T-helper 1 cell treated with Interleukin-12 subunit alpha and Interleukin-12 subunit beta and Interleukin-4 antibody, amounts not matched to agents 30 μg/mL and 1 μg/mL, for 36 hours (primary cell): ENCODE results near the gene TMEM8B.

ENCODE experiments used
- H3K27ac Mint-ChIP-seq: one replicate; pipeline ENCODE4 v1.8.0; 2021; ENCODE audit warnings: mild to moderate bottlenecking, mixed read lengths
- H3K27me3 Mint-ChIP-seq: one replicate; pipeline ENCODE4 v1.8.0; 2021; ENCODE audit warnings: low read depth, mixed read lengths
- H3K36me3 Mint-ChIP-seq: one replicate; pipeline ENCODE4 v1.8.0; 2021; ENCODE audit warnings: low read depth, mixed read lengths
- H3K4me1 Mint-ChIP-seq: one replicate; pipeline ENCODE4 v1.8.0; 2021; ENCODE audit warnings: low read depth, mixed read lengths
- H3K4me3 Mint-ChIP-seq: one replicate; pipeline ENCODE4 v1.8.0; 2021; ENCODE audit warnings: mild to moderate bottlenecking, moderate library complexity, mixed read lengths
- H3K9me3 Mint-ChIP-seq: one replicate; pipeline ENCODE4 v1.8.0; 2021; ENCODE audit warnings: mixed read lengths

TMEM8B gene

DNA sequence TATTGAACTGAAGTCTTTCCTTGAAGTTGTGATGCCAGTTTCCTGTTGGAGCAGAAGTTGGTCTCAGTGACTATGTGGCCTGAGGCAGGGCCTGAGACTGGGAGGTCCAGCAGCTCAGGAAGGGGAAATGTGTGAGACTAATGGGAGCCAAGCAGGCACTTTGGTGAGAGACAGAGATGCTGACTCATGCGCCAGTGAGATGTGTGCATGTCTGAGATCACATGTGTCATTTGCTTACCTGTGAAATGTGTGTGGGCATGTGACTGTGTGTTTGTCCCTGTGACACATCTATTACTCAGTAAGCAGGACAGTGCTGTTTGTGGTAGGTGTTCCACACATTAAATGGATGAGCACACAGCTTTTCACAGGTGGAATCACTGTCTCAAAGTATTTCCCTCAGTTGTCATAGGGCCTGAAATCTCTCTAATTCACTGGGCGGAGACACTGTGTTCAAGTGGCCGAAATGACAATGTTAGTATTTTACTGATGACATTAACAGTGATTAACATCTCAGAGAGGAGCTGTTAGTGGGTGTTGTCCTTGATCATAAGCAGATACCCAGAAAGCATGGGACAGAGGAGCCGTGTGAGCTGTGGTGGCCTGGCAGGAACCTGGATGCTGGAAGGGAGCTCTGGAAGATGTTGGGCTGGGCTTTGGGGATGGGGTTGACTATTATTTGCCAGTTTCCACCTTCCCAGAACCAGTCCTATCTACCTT lies 30.2 kb upstream of the TMEM8B start:
- no peaks in the 10 kb centered on the region for H3K9me3 Mint-ChIP-seq
- no peak overlapping the region for H3K4me3 Mint-ChIP-seq
- no peaks in the 10 kb centered on the region for H3K27me3 Mint-ChIP-seq
- H3K27ac Mint-ChIP-seq, result peak overlapping the region; percentile 23
- peaks cover 17% of the 10 kb centered on the region for H3K4me1 Mint-ChIP-seq
- H3K36me3 Mint-ChIP-seq, result peaks cover 13% of the 10 kb centered on the region

DNA sequence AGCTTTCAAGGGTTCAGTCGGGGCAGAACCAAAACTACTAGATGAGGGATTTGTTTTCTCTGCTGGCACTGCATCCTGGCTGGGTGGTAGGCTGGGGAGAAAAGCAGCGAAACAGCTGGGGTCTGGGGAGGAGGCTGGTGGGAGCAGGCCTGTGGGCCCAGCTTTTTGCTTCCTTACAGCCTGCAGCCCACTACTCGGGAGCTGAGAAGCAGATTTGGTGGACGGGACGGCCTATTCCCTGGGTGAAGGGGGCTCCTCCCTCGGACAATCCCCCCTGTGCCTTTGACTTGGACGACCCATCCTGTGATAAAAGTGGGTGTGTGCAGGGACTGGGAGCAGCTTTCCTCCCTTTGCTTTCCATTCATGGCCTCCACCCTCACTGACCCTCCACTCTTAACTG lies 28.5 kb upstream of the TMEM8B start:
- Mint-ChIP-seq H3K4me1 (peaks cover 10% of the 10 kb centered on the region), H3K9me3 (no peaks in the 10 kb centered on the region), H3K27ac (no peak overlapping the region), H3K27me3 (no peaks in the 10 kb centered on the region), H3K4me3 (no peak overlapping the region), H3K36me3 (peaks cover 13% of the 10 kb centered on the region)

DNA sequence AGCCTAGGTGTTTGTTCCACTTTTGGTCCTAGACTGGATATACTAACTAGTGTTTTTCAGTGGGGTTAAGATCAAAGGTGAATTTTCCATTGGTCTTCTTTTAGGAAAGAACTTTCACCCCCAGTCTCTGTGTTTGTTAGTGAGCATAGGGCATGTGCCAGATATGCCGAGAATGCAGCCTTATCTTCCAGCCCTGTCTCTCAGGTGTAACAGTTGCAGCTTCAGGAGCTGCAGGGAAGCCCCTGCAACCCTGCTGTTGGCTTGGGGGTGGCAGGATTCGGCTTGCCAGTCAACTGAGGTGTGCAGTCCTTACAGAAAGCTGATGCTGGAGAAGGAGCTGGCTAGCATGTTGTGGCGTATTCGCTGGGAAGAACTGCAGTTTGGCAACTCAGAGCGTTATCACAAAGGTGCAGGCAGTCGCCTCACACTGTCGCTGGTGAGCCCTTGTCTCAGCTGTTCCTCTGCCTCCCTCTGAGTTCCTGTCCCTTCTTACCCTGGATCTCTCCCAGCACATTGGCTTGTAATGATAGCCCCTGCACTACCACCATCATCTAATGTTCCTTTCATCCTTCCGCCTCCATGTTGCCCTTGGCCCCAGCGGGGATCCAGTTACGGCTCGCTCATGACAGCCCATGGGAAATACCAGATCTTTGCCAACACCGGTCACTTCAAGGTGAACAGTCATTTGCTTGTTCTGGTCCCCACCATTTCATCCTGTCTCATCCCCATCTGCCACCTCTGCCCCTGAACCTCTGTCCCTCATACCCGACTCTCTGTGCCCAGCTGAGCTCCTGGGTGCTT lies 27.5 kb upstream of the TMEM8B start:
- H3K27me3 Mint-ChIP-seq, result no peaks in the 10 kb centered on the region
- no peaks in the 10 kb centered on the region for H3K9me3 Mint-ChIP-seq
- H3K36me3 Mint-ChIP-seq, result peaks cover 17% of the 10 kb centered on the region
- H3K4me1 Mint-ChIP-seq, result peaks cover 7% of the 10 kb centered on the region
- H3K4me3 Mint-ChIP-seq, result no peak overlapping the region
- no peak overlapping the region for H3K27ac Mint-ChIP-seq

DNA sequence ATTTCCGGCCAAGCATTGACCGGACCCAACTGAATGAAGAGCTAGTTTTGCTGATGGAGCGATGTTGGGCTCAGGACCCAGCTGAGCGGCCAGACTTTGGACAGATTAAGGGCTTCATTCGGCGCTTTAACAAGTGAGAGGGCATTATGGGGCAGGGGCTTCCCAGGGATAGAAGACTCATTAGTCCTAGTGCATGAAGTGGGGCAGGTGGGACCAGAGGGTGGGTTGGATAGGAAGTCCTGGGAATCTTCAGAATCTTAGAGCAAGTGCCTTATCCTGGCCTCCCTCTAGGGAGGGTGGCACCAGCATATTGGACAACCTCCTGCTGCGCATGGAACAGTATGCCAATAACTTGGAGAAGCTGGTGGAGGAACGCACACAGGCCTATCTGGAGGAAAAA lies 22.9 kb upstream of the TMEM8B start:
- Mint-ChIP-seq H3K27me3 (no peaks in the 10 kb centered on the region), H3K4me1 (peaks cover 4% of the 10 kb centered on the region), H3K27ac (no peak overlapping the region), H3K4me3 (no peak overlapping the region), H3K36me3 (peaks cover 15% of the 10 kb centered on the region), H3K9me3 (no peaks in the 10 kb centered on the region)

DNA sequence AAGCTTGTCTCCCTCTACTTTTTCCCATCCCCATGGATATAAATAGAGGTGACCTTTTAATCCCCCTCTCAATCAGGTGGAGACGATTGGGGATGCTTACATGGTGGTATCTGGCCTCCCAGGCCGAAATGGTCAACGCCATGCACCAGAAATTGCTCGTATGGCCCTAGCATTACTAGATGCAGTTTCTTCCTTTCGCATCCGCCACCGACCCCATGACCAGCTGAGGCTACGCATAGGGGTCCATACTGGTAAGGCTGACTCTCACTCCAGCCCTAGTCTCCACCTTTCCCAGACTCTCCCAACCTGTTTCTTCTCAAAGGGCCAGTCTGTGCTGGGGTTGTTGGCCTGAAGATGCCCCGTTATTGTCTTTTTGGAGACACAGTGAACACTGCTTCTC lies 20.6 kb upstream of the TMEM8B start:
- no peak overlapping the region for H3K27ac Mint-ChIP-seq
- H3K4me3 Mint-ChIP-seq, result no peak overlapping the region
- no peaks in the 10 kb centered on the region for H3K27me3 Mint-ChIP-seq
- no peaks in the 10 kb centered on the region for H3K9me3 Mint-ChIP-seq
- H3K4me1 Mint-ChIP-seq, result peaks cover 21% of the 10 kb centered on the region
- peaks cover 8% of the 10 kb centered on the region for H3K36me3 Mint-ChIP-seq

DNA sequence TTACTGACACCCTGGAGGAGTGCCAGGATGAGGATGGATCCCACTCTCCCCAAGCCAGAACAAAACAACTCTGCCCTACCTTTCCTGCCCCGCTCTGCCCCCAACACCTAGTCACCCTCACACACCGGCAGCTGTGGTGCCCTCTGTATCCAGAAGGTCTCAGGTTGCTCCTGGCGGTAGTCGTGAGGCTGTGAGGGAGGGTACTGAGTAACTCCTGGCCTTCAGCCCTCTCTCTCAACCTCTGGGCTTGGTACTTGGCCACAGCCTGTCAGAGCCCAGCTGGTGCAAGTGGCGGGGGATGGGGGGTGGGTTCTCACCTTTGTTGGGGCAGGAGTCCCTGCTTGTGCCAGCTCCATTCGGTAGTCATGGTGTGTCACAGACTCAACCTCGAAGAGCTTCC lies 18.9 kb upstream of the TMEM8B start:
- Mint-ChIP-seq H3K36me3 (peaks cover 8% of the 10 kb centered on the region), H3K9me3 (no peaks in the 10 kb centered on the region), H3K4me1 (peaks cover 25% of the 10 kb centered on the region), H3K27ac (no peak overlapping the region), H3K27me3 (no peaks in the 10 kb centered on the region), H3K4me3 (no peak overlapping the region)

DNA sequence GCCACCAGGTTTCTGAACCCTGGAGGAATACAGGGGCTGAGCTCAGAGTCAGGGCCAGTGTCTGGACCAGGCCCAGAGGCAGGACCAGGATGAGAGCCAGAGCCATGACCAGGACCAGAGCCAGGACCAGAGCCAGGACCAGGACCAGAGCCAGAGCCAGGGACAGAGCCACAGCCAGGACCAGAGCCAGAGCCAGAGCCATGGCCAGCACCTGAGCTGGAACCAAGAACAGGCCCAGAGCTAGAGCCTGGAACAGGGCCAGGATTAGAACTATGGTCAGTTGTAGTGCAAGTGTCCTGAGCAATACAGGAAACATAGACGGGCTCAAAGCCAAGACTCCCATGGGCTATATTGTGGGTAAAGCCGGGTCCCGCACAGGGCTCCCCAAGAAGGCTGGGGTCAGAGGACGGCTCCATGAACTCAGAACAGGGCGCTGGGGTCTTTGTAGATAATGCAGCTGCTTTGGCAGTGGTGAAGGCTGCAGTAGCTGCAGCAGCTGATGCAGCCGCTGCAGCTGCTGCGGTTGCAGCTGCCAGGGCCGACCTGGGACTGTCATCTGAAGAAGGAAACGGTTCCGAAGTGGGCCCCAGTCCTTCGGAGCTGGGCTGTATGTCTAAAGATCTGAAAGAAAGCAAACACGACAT lies 17.5 kb upstream of the TMEM8B start:
- H3K9me3 Mint-ChIP-seq, result no peaks in the 10 kb centered on the region
- H3K27me3 Mint-ChIP-seq, result no peaks in the 10 kb centered on the region
- H3K27ac Mint-ChIP-seq, result peak overlapping the region; percentile 89
- peaks cover 6% of the 10 kb centered on the region for H3K36me3 Mint-ChIP-seq
- H3K4me1 Mint-ChIP-seq, result peaks cover 29% of the 10 kb centered on the region
- H3K4me3 Mint-ChIP-seq, result peak overlapping the region; percentile 77

DNA sequence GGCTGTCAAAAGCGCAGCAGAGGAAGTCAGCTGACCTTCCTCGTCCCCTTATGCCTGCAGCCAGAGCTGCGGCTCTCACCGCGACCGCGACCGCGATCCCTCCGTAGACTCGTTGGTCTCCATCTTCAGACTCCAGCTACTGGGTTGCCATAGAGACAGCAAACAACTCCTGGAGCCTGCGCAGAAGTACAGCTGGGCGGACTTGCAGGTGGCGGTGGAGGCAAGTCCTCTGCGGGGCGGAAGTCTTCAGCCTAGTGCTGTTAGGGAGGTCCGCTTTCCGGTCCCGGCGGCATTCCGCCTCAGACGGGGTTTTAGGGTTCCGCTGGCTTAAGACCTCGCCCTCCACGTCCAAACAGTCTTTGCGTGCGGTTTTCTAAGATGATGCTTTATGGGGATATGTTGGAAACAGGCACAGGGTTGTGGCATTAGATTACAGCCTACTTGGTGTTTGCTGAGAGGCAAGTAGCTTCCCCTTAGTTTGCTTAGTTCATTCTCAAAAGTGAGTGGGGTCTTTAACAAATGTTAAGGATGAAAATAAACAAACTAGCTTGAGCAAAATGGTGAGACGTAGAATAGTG lies 16.9 kb upstream of the TMEM8B start, which contains the start of gene SPAG8:
TSS of gene SPAG8 (minus strand) at position 238 of the 578 bp plus-strand sequence. CDS start at position 123, 115 bp downstream.
- peak within 1 kb of the TSS; percentile 77 for H3K4me3 Mint-ChIP-seq
- peaks cover 2% of the 10 kb centered on the region for H3K27me3 Mint-ChIP-seq
- peaks cover 29% of the 10 kb centered on the region for H3K4me1 Mint-ChIP-seq
- peaks cover 2% of the 10 kb centered on the region for H3K36me3 Mint-ChIP-seq
- peak within 1 kb of the TSS; percentile 89 for H3K27ac Mint-ChIP-seq
- H3K9me3 Mint-ChIP-seq, result no peaks in the 10 kb centered on the region

DNA sequence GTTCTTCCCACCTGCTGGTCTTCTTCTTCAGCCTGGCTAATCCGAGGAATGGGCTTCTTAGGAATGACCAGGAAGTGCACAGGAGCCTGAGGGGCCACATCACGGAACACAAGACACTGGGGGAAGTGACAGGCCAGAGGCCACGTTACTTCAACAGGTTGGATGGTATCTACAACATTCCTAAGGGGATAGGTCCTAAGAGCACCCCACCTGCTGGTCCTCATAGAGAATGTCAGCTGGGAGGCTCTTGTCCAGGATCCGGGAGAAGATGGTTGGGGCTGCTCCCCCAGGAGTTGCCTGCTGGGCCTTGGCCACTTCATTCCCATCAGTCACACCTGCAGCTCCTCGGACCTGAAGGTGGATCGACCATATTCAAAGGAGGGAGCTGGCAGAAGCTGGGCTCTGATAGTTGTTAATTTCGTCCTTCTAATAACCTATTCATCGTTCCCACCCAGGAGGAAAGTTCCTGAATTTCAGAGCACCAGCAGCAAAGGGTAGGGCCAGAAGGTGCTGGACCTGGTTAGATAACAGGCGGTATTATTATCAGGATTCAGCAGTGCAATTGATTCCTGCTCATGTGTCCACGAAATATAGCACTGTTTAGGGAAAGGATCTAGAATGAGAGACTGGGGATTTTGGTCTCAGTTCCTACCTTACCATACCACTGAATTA lies 15.5 kb upstream of the TMEM8B start:
- peaks cover 13% of the 10 kb centered on the region for H3K27me3 Mint-ChIP-seq
- H3K4me1 Mint-ChIP-seq, result peaks cover 32% of the 10 kb centered on the region
- H3K27ac Mint-ChIP-seq, result peak overlapping the region; percentile 78
- H3K9me3 Mint-ChIP-seq, result no peaks in the 10 kb centered on the region
- H3K4me3 Mint-ChIP-seq, result peak overlapping the region; percentile 79
- H3K36me3 Mint-ChIP-seq, result peaks cover 2% of the 10 kb centered on the region

DNA sequence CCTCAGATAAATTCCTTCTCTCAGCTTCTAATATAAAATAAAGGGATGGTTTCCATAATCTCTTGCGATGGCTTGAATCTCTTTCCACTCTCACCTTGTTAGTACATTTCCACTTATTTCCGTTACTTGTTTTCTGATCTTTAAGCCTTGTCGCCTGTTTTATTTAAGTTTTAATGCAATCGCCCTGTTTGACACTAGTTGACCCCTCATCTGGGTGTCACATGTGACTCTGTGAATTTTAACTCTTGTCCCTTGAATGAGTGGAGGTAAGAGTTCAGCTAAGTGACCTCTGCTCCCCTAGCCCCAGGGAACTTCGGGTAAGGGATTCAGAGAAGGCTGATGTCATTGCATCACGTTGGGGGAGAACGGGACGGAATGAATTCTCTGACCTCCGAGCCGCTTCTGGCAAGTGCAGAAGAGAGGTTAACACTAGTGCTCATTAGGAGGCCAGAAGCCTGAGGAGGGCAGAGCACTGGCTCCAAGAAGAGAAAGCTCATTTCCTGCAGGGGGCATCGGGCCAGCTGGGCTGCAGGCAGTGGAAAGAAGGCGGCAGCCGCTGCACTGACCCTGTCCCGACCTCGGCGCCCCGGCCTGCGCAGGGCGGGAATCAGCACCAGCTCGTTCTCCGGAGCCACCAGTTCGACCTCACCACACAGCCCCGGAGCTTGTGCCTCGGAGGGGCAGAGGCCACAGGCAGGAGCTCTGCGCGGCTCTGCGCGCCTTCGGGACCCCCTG lies 14.8 kb upstream of the TMEM8B start:
- Mint-ChIP-seq H3K27ac (peak overlapping the region; percentile 78), H3K9me3 (no peaks in the 10 kb centered on the region), H3K4me1 (peaks cover 32% of the 10 kb centered on the region), H3K4me3 (peak overlapping the region; percentile 79), H3K36me3 (peaks cover 1% of the 10 kb centered on the region), H3K27me3 (peaks cover 13% of the 10 kb centered on the region)

DNA sequence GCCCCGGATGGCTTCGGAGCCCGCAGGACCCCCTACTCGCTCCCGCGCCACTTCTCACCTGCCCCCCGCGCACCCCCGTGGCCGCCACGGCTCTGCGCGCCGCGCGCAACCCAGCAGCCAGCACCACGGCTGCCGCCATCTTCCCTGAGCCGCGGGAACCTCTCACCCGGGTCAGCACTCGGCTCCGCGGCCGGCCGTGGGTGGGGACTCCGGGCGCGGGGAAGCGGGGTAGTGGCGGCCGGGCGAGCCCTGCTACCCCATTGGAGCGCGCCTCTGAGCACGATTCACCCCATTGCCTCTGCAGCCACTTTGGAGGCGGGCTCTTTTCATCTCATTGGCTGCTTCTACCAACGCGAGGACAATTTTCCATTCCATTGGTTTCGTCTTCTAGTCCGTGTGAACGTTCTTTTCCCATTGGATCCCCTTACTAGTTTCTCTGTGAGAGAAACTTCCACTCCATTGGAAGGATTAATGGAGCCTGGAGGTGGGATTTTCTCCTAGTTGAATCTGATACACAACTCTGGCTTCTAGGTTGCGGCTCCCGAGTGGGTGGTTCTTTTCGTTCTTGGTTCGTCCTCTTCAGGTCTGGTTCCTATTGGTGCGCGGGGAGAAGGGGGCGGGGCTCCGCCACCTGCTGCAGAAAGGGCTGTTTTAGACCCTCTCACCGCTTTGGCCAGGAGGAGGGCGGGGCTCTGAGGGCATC lies 14.0 kb upstream of the TMEM8B start, which contains the start of gene HINT2:
TSS of gene HINT2 (minus strand) at position 202 of the 703 bp plus-strand sequence. CDS start at position 139, 63 bp downstream.
- H3K4me1 Mint-ChIP-seq, result peaks cover 32% of the 10 kb centered on the region
- H3K27ac Mint-ChIP-seq, result peak within 1 kb of the TSS; percentile 95
- peaks cover 14% of the 10 kb centered on the region for H3K27me3 Mint-ChIP-seq
- peaks cover 1% of the 10 kb centered on the region for H3K36me3 Mint-ChIP-seq
- peak within 1 kb of the TSS; percentile 93 for H3K4me3 Mint-ChIP-seq
- H3K9me3 Mint-ChIP-seq, result no peaks in the 10 kb centered on the region

DNA sequence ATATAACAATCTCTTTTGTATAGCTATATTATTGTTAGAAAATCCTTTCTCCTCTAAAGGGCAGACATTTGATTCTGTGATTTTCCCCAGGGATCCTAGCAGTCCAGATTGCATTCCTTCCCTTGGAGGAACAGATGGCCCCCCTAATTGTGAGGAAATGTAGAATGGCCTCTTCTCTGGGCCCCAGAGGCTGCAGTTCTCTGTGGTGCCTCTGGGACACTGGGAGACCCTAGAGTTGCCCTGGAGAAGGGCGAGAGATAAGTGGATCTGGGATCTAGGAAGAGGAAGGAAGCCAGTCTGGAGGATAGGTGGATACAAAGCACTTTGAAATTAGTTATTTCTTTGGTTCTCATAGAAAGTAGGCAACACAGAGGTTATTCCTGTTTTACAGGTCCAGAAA lies 12.3 kb upstream of the TMEM8B start:
- H3K27me3 Mint-ChIP-seq, result peaks cover 20% of the 10 kb centered on the region
- peaks cover 24% of the 10 kb centered on the region for H3K4me1 Mint-ChIP-seq
- peaks cover 1% of the 10 kb centered on the region for H3K36me3 Mint-ChIP-seq
- no peak overlapping the region for H3K4me3 Mint-ChIP-seq
- H3K9me3 Mint-ChIP-seq, result no peaks in the 10 kb centered on the region
- no peak overlapping the region for H3K27ac Mint-ChIP-seq

DNA sequence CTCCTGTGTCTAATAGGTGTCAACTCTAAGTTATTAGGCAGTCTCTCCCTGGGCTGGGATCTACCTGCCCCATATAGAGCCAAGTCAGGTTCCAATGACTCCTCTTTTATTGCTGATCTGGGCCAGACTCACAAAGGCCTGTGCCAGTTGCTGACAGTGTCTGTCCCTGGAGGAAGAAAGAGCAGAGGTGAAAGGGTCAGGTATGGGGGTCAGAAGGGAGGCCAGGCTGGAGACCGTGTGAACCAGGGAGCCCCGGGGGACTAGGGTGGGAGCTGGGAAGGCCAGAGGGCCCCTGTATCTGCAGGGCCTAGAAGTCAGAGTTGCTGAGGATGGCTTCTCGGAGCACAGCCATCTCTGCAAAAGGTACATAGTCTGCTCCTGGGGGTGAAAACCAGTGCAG lies 10.7 kb upstream of the TMEM8B start:
- peaks cover 20% of the 10 kb centered on the region for H3K27me3 Mint-ChIP-seq
- no peak overlapping the region for H3K27ac Mint-ChIP-seq
- H3K4me1 Mint-ChIP-seq, result peaks cover 11% of the 10 kb centered on the region
- H3K36me3 Mint-ChIP-seq, result peaks cover 1% of the 10 kb centered on the region
- no peak overlapping the region for H3K4me3 Mint-ChIP-seq
- no peaks in the 10 kb centered on the region for H3K9me3 Mint-ChIP-seq
